GM18498 (cell line): ENCODE measurements around the gene TMEM44.
A peak's percentile ranks its signal among the peaks of the same experiment; 100 is the strongest.

Source experiments
- ATAC-seq: cut with Tn5 transposase; IDR thresholded peaks from one replicate; pipeline ENCODE4 v1.9.1; 2021; ENCODE audit warnings: mild to moderate bottlenecking, moderate library complexity; ENCODE audit not compliant: unreplicated experiment

The TMEM44 gene

GRCh38 chr3:194584320-194584776, 48.9 kb downstream of the TMEM44 start:
- no peak for ATAC-seq

GRCh38 chr3:194582196-194582905, 50.9 kb downstream of the TMEM44 start:
- ATAC-seq, result no peak

GRCh38 chr3:194579091-194579606, 54.1 kb downstream of the TMEM44 start:
- no peak for ATAC-seq

- ATAC-seq, result no peak
Measured at GRCh38 chr3:194577986-194578905, 55.0 kb downstream of the TMEM44 start.

- ATAC-seq, result no peak
Measured at GRCh38 chr3:194575484-194576210, 57.6 kb downstream of the TMEM44 start.

- no peak for ATAC-seq
Measured at GRCh38 chr3:194574639-194575483, 58.4 kb downstream of the TMEM44 start.

GRCh38 chr3:194573680-194574437, 59.4 kb downstream of the TMEM44 start:
- peak; percentile 82 for ATAC-seq

- ATAC-seq, result no peak
Measured at GRCh38 chr3:194572944-194573491, 60.2 kb downstream of the TMEM44 start.

GRCh38 chr3:194572143-194572789, 61.0 kb downstream of the TMEM44 start:
- no peak for ATAC-seq

GRCh38 chr3:194571491-194572142, 61.6 kb downstream of the TMEM44 start:
- no peak for ATAC-seq

- no peak for ATAC-seq
Measured at GRCh38 chr3:194570898-194571297, 62.3 kb downstream of the TMEM44 start.

GRCh38 chr3:194570235-194570634, 63.0 kb downstream of the TMEM44 start:
- no peak for ATAC-seq

GRCh38 chr3:194569252-194569651, 64.0 kb downstream of the TMEM44 start:
- no peak for ATAC-seq

- ATAC-seq, result no peak
Measured at GRCh38 chr3:194565597-194566190, 67.5 kb downstream of the TMEM44 start.

GRCh38 chr3:194562986-194563385, 70.2 kb downstream of the TMEM44 start:
- no peak for ATAC-seq

- no peak for ATAC-seq
Measured at GRCh38 chr3:194561306-194561974, 71.8 kb downstream of the TMEM44 start.

- no peak for ATAC-seq
Measured at GRCh38 chr3:194560047-194560446, 73.2 kb downstream of the TMEM44 start.
